Endothelial cell of umbilical vein (primary cell): Measurements from ENCODE around the gene SNX25. TPM values are rescaled to one million over a fixed set of nuclear protein-coding genes. Genes with fewer than 3 reads are reported as not detected.

ENCODE experiments used
- BruUV-seq: library from RNA; stranded (reverse); fragments of 400-500 nt; replicated peaks from 2 replicates; lab custom pipeline; 2021; lab: Mats Ljungman, UMichigan
- CTCF ChIA-PET: fragments of 300-600, 350-600 bp; sonication (Branson Sonifier 250); formaldehyde crosslinking; loops from one replicate; lab custom pipeline; 2021; ENCODE audit warnings: antibody characterized with exemption, inconsistent platforms; lab: Charles Lee
- POLR2A ChIA-PET: fragments of 300-600, 350-600 bp; sonication (Branson Sonifier 250); formaldehyde crosslinking; loops from one replicate; lab custom pipeline; 2021; ENCODE audit warnings: antibody characterized with exemption, inconsistent platforms; lab: Charles Lee
- DNase-seq: peaks from one replicate; pipeline ENCODE4 v3.0.0-alpha.2; 2011; ENCODE audit warnings: low read depth, low spot score
- FAIRE-seq: peaks from 2 replicates; lab custom pipeline; 2011; peaks lifted over from hg19 to GRCh38; lab: Jason Lieb, UNC
- H2AFZ ChIP-seq: 2 replicates; pipeline ENCODE4 v1.6.0; 2012; ENCODE audit warnings: low read depth, low read length, control low read depth, inconsistent platforms
- H3K27ac ChIP-seq: 2 replicates; pipeline ENCODE4 v1.5.1; 2011; ENCODE audit warnings: low read depth, mild to moderate bottlenecking, control low read depth, low read length, moderate library complexity; ENCODE audit not compliant: insufficient read depth
- H3K27me3 ChIP-seq, 2 experiments: 2 replicates each; pipeline versions ENCODE4 v1.6.0 to v1.6.1; 2011; ENCODE audit warnings: low read length in 2 of 2, mixed read lengths in 1 of 2; ENCODE audit not compliant: control insufficient read depth in 2 of 2, insufficient read depth in 2 of 2
- H3K36me3 ChIP-seq, 2 experiments: 2 replicates in 1 of 2; 3 replicates in 1 of 2; pipeline ENCODE4 v1.5.1; 2011; ENCODE audit warnings: low read length in 2 of 2, mild to moderate bottlenecking in 1 of 2, moderate library complexity in 1 of 2; ENCODE audit not compliant: control insufficient read depth in 2 of 2, insufficient read depth in 2 of 2; ENCODE audit errors: extremely low read depth in 1 of 2
- H3K4me1 ChIP-seq: 3 replicates; pipeline ENCODE4 v1.5.1; 2011; ENCODE audit warnings: mild to moderate bottlenecking, low read length; ENCODE audit not compliant: control insufficient read depth, insufficient read depth; ENCODE audit errors: extremely low read depth
- H3K4me2 ChIP-seq: 2 replicates; pipeline ENCODE4 v1.6.1; 2011; ENCODE audit warnings: low read length, control low read depth, mixed read lengths; ENCODE audit not compliant: insufficient read depth
- H3K4me3 ChIP-seq, 3 experiments: fragments of 200-600 bp in 1 of 3; sonication (generic), shearing (Covaris generic) in 1 of 3; replicated peaks in 1 of 3; 2 replicates each; pipeline ENCODE4 v1.5.1; 2011 to 2016; ENCODE audit warnings: control low read depth in 3 of 3, low read length in 3 of 3, mild to moderate bottlenecking in 2 of 3, inconsistent platforms in 1 of 3, low read depth in 1 of 3, moderate library complexity in 1 of 3; ENCODE audit not compliant: insufficient read depth in 1 of 3
- H3K79me2 ChIP-seq: 2 replicates; pipeline ENCODE4 v1.6.0; 2012; ENCODE audit warnings: low read length, inconsistent platforms; ENCODE audit not compliant: control insufficient read depth, insufficient read depth
- H3K9ac ChIP-seq: replicated peaks from 2 replicates; pipeline ENCODE3; 2011; ENCODE audit warnings: low read length, control low read depth; ENCODE audit not compliant: insufficient read depth; ENCODE audit errors: extremely low read depth
- H3K9me1 ChIP-seq: replicated peaks from 3 replicates; pipeline ENCODE4 v1.6.0; 2011; ENCODE audit warnings: mild to moderate bottlenecking, low read length; ENCODE audit not compliant: control insufficient read depth, insufficient read depth; ENCODE audit errors: extremely low read depth
- H3K9me3 ChIP-seq: replicated peaks from 2 replicates; pipeline ENCODE4 v1.5.1; 2012; ENCODE audit warnings: low read length, inconsistent platforms; ENCODE audit not compliant: control insufficient read depth, insufficient read depth
- H4K20me1 ChIP-seq: replicated peaks from 2 replicates; pipeline ENCODE3; 2011; ENCODE audit warnings: mild to moderate bottlenecking, low read length; ENCODE audit not compliant: control insufficient read depth, insufficient read depth; ENCODE audit errors: extremely low read depth
- EZH2 ChIP-seq: IDR thresholded peaks from 2 replicates; pipeline ENCODE4 v1.6.1; 2012; ENCODE audit warnings: borderline replicate concordance, low read depth, mild to moderate bottlenecking, moderate library complexity, low read length, inconsistent platforms; ENCODE audit not compliant: severe bottlenecking
- FOS ChIP-seq: IDR thresholded peaks from 2 replicates; pipeline ENCODE4 v1.6.1; 2011; ENCODE audit warnings: mild to moderate bottlenecking, low read length, moderate library complexity, borderline replicate concordance; ENCODE audit not compliant: insufficient read depth
- GATA2 ChIP-seq: IDR thresholded peaks from 2 replicates; pipeline ENCODE4 v1.7.0; 2011; ENCODE audit warnings: low read depth, mild to moderate bottlenecking, moderate library complexity, mixed read lengths, low read length; ENCODE audit not compliant: insufficient read length, insufficient read depth
- JUN ChIP-seq: IDR thresholded peaks from 2 replicates; pipeline ENCODE4 v1.6.1; 2011; ENCODE audit warnings: borderline replicate concordance, low read depth; ENCODE audit not compliant: insufficient read length, insufficient read depth
- MAX ChIP-seq: IDR thresholded peaks from 2 replicates; pipeline ENCODE4 v1.6.1; 2011; ENCODE audit not compliant: insufficient read depth, insufficient read length
- MYC ChIP-seq: IDR thresholded peaks from one replicate; pipeline ENCODE4 v1.6.1; 2011; ENCODE audit warnings: mild to moderate bottlenecking, low read depth, low read length
- POLR2A ChIP-seq: IDR thresholded peaks from 2 replicates; pipeline ENCODE4 v1.6.1; 2012; ENCODE audit warnings: low read depth, mild to moderate bottlenecking, control low read depth, low read length
- POLR2AphosphoS5 ChIP-seq: IDR thresholded peaks from 2 replicates; pipeline ENCODE4 v1.6.1; 2012; ENCODE audit warnings: low read depth, mild to moderate bottlenecking, control low read depth, low read length, moderate library complexity; ENCODE audit not compliant: insufficient read depth
- dilution Hi-C: fragments of 300-500 bp; cut with MboI; formaldehyde crosslinking; loops from one replicate; pipeline ENCODE4 v1.15.0; 2019; ENCODE audit warnings: low sequenced_read_pairs; ENCODE audit not compliant: extremely low pct_ligation_motif_present
- intact Hi-C: fragments of 100-400 bp; cut with micrococcal nuclease; formaldehyde crosslinking; loops from one replicate; pipeline ENCODE4 v1.10.0; 2022
- polyA plus RNA-seq, 4 experiments: library from polyadenylated mRNA; depleted of rRNA in 3 of 4; stranded (reverse) in 3 of 4; unstranded in 1 of 4; fragments of >200 nt; gene quantifications; 2 replicates each; pipeline versions ENCODE4 v1.2.1 to v1.2.3, GENCODE V29; 2011 to 2012; ENCODE audit warnings: missing spikeins in 1 of 4
- total RNA-seq: library from RNA; stranded (reverse); gene quantifications from 2 replicates; pipeline ENCODE4 v1.2.3, GENCODE V29; 2021
- TF ChIP-seq, protein P1 (sequence below), 2 donors: IDR thresholded peaks; 1 replicate in 1 of 2; 2 replicates in 1 of 2; pipeline ENCODE4 v1.5.1; 2011; ENCODE audit warnings: low read length in 2 of 2, mild to moderate bottlenecking in 2 of 2, moderate library complexity in 2 of 2, control low read depth in 1 of 2, inconsistent platforms in 1 of 2, low read depth in 1 of 2; ENCODE audit not compliant: insufficient read depth in 1 of 2; ENCODE audit errors: extremely low read depth in 1 of 2

The SNX25 gene
- total and polyA plus RNA-seq, 2 donors (not counting 3 experiments of a cell fraction or from before 2014, with no cell fraction given), result 6.6 to 16.1 TPM

DNA sequence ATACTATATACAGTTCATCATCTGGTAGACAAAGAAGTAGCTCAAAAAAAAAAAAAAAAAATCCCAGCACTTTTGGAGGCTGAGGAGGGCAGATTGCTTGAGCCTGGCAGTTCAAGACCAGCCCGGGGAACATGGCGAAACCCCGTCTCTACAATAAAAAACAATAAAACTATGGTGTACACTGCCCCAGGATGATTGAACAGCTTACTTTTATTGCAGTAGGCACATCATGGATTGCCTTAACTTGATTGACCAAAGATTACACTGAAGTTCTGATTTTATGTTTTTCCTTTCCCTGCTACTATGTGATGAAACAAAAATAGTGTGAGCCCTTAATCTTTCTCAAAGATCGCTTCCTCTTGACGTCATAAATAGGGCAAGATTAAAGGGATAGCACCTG lies 60.6 kb downstream of the SNX25 start:
- intact Hi-C loops, result no loop called here
- ChIA-PET CTCF (interaction anchor here (1.2 kb wide), 1 partner anchor 86 kb away, joined by 3 read pairs; no protein-coding TSS in a partner anchor), POLR2A (no interaction called here)
- H3K9me1 ChIP-seq, result no peaks in the 10 kb centered on the region
- FAIRE-seq, result no peak
- no peak overlapping the region for H3K4me2 ChIP-seq
- H3K27me3 ChIP-seq, result no peaks in the 10 kb centered on the region
- H3K36me3 ChIP-seq, result no peaks in the 10 kb centered on the region
- no peak for DNase-seq
- H3K79me2 ChIP-seq, result no peaks in the 10 kb centered on the region
- dilution Hi-C loops, result no loop called here
- H3K9me3 ChIP-seq, result no peaks in the 10 kb centered on the region
- no peak overlapping the region for H2AFZ ChIP-seq
- H3K9ac ChIP-seq, result no peak overlapping the region
- H4K20me1 ChIP-seq, result no peaks in the 10 kb centered on the region
- no TSS peak for BruUV-seq
- peaks cover 3% of the 10 kb centered on the region for H3K4me1 ChIP-seq
- no peak overlapping the region for H3K4me3 ChIP-seq
- TF ChIP-seq JUN (no peak), FOS (no peak), GATA2 (no peak), POLR2AphosphoS5 (no peak), MAX (no peak), EZH2 (no peak), POLR2A (no peak), MYC (no peak)
- TF ChIP-seq, protein P1, sequence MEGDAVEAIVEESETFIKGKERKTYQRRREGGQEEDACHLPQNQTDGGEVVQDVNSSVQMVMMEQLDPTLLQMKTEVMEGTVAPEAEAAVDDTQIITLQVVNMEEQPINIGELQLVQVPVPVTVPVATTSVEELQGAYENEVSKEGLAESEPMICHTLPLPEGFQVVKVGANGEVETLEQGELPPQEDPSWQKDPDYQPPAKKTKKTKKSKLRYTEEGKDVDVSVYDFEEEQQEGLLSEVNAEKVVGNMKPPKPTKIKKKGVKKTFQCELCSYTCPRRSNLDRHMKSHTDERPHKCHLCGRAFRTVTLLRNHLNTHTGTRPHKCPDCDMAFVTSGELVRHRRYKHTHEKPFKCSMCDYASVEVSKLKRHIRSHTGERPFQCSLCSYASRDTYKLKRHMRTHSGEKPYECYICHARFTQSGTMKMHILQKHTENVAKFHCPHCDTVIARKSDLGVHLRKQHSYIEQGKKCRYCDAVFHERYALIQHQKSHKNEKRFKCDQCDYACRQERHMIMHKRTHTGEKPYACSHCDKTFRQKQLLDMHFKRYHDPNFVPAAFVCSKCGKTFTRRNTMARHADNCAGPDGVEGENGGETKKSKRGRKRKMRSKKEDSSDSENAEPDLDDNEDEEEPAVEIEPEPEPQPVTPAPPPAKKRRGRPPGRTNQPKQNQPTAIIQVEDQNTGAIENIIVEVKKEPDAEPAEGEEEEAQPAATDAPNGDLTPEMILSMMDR (IDR thresholded peaks at IDR 0.05; ENCODE audit: extremely low read depth in 1 of 2, insufficient read depth in 1 of 2, low read depth in 1 of 2, low read length in 2 of 2), result no peak
- no peak overlapping the region for H3K27ac ChIP-seq
